Stimulated activated CD4-positive, alpha-beta T cell treated with anti-CD3 and anti-CD28 coated beads, Interleukin-1b, Interleukin-23, amount 100 ng/mL, for 1 hour (primary cell): Measurements from ENCODE around the gene CD36.
"Not testable (repeated sequence)": the region's sequence is repeated elsewhere in the genome, so short reads cannot be mapped to it uniquely, and the experiment has no call there.

Source experiments
- DNase-seq, 2 donors: peaks; one replicate each; pipeline ENCODE4 v3.0.0-alpha.2; 2020; ENCODE audit warnings: low read depth in 2 of 2

The CD36 gene

GRCh38 chr7:80653244-80653643, 14.8 kb downstream of the CD36 start:
- DNase-seq, result no peak

GRCh38 chr7:80654887-80655340, 16.5 kb downstream of the CD36 start:
- no peak for DNase-seq

DNA sequence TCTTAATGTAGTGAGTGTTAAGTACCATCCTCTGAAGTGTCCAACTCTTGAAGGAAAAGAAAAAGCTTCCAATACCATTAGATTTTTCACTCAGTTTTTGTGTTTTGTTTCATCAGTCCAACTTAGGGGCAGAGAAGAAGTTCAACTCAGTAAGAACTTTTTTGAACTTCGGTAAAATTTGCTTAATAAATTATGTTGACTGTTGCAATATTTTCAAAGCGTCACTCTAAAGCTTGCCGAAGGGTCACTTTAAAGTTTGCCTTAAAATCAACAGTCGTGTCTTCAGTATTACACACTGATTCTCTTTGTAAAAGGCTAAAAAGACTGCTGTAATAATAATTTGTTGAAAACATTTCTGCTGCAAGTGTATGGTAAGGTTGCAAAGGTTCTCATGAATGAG, 17.6 kb downstream of the CD36 start:
- DNase-seq, result no peak

DNA sequence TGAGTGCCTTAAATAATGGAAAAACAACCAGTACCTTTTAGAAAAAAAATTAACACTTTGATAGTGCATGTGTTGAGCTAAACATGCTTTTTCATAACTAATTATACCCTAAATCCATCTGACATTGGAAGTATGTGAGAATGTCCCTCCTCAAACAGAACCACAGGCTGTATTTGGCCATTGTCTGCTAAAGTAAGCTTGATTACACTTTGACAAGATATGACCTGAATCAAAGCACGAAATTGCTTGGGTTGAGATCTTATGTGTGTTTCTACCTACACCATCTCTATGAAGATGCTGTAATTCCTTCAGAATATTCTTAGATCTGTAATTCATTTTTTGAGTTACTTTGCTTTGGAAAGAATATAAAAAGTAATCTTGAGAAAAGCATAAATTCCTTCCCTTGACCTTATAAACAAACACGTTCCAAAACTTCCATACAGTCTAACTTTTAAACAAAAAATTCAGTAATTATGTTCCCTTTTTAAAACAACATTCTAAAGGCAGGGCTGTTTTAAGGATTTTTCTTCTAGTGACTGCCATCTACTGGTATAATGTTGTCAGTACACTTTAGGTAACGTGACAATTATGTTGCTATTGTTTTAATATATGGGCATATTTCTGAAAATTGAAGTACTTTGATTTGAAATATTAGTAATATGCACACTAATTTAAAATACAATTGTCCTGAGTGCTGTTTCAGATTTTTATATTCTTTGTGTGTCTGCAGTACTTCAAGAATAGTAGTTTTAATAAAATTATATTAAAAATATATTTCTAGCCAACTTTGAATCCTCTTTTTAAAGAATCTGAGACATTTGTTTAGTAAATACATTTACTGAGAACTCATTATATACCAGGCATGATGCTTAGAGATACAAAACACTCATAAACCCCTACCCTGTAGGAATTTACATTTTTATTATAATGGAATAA, 20.9 kb downstream of the CD36 start:
- DNase-seq, result no peak

DNA sequence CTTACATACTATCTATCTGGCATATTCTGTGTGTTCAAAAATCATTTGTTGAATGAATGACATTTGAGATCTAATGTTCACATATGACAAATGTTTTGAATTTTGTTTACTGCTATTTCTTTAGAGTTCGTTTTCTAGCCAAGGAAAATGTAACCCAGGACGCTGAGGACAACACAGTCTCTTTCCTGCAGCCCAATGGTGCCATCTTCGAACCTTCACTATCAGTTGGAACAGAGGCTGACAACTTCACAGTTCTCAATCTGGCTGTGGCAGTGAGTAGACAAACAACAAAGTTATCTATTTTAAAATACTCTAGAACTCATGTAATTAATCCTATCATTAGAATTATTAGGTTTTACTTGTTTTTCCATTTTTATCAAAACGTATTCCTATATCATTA, 22.5 kb downstream of the CD36 start:
- no peak for DNase-seq

DNA sequence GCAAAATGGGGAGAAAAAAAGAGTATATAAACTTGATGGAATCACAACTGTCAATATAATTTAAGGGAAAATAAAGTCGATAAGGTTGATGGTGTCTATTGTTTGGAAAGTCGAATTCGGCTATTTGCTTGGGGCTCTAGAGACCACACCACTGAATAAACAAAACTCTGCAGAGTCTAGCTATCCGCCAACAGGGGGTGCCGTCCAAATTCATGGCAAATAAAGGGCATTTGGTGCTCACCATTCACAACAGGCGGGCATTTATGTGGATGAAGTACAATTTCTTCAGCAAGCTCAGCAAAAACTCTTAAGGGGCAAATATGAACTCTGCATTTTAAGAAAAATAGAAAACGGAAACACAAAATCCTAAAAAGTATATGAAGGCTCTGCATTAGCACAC, 23.3 kb downstream of the CD36 start:
- DNase-seq, result no peak

- DNase-seq, result no peak
Observed at GRCh38 chr7:80662252-80662651, 23.8 kb downstream of the CD36 start.

DNA sequence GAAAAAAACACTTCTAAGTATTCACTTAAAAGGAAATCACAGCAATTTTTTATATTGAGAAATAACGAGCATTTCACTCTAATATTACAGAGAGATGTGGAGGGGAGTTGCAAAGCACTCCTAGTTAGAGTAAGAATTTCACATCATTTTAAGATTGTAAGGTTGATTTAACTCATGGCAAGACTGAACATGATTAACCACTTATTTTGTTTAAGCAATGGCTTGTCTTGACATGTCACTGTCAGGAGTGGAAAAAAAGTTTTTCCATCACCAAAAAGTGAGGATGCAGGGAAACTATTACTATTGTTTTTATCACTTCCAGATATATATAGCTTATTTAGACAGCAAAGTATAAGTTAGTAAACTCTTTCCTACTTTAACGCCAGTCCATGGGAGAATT, 27.1 kb downstream of the CD36 start:
- DNase-seq, result no peak

- DNase-seq, result no peak
Observed at GRCh38 chr7:80666376-80666775, 27.9 kb downstream of the CD36 start.

DNA sequence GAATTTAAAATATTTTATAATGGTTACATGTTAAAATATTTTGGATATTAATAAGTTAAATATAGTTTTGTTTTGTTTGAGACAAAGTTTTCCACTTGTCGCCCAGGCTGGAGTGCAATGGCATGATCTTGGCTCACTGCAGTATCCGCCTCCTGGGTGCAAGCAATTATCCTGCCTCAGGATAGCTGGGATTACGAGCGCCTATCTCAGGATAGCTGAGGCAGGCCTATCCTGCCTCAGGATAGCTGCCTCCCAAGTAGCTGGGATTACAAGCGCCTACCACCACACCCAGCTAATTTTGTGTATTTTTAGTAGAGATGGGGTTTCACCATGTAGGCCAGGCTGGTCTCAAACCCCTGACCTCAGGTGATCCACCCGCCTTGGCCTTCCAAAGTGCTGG, 30.9 kb downstream of the CD36 start:
- DNase-seq, result not testable (repeated sequence)

- no peak for DNase-seq
Observed at GRCh38 chr7:80671744-80672143, 33.3 kb downstream of the CD36 start.

DNA sequence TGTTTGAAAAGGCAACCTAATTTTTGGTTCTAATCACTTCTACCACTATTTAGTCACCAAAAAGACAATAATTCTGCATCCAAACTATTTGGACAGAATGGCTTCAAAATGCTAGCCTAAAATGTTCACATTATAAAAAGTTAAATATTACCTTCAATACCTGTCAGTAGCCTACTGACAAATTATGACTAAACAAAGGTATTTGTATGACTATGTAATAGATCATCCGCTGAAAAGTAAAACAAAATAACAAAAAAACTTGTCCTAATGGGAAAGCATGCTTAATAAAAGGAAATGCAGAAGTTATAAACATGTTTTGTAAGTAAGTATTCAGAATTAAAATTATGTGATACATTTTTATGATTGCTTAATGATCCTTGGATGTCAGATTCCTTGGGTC, 36.6 kb downstream of the CD36 start:
- DNase-seq, result no peak

GRCh38 chr7:80676404-80676803, 38.0 kb downstream of the CD36 start:
- DNase-seq, result no peak

DNA sequence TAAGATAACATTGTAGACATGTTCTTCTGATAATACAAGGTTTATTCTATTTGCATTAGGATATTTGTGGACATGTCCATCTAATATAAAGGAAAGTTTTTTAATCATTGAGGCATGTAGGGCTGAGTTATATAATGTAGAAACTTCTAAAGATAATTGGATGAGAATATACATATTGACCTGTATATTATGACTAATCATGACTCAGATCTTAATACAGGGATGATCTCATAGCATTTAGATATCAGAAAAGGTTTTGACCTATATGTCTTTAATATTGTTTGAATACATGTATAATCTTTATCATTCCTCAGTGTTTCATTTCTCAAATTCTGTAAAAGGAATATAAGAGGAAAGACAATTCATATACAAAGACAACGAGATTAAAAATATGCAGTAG, 39.2 kb downstream of the CD36 start:
- DNase-seq, result no peak

- no peak for DNase-seq
Observed at GRCh38 chr7:80678707-80679106, 40.3 kb downstream of the CD36 start.

- no peak for DNase-seq
Observed at GRCh38 chr7:80679921-80680907, 41.8 kb downstream of the CD36 start.

DNA sequence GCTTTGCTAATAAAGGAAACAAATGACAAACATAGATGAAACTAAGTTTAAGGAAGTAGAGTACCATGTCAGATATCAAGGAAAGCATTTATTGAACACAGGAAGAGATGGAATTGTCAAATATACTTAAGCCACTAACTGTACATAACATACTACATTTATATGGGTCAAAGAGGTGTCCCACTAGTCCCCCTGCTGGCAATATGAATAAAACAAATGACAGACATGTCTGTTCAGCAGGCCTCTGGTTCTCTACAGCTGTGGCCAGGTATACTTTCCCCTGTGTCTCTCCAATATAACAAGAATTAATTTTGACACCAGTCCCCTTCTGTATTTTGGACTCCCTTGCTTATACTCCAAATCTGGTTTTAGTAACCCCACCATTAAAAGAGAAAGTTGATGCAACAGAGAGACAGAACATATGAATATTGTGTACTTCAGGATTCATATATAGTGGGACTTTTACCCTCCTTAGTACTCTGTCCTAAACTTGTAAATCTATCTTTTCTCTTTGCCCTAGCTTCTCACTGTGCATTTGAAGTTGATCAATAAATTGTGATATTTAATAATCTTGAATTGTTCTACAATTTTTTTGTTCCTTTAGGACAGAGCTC, 42.9 kb downstream of the CD36 start:
- DNase-seq, result no peak

- DNase-seq, result no peak
Observed at GRCh38 chr7:80682744-80683143, 44.3 kb downstream of the CD36 start.

GRCh38 chr7:80686576-80686975, 48.1 kb downstream of the CD36 start:
- DNase-seq, result no peak

GRCh38 chr7:80699045-80699638, 60.7 kb downstream of the CD36 start:
- no peak for DNase-seq

DNA sequence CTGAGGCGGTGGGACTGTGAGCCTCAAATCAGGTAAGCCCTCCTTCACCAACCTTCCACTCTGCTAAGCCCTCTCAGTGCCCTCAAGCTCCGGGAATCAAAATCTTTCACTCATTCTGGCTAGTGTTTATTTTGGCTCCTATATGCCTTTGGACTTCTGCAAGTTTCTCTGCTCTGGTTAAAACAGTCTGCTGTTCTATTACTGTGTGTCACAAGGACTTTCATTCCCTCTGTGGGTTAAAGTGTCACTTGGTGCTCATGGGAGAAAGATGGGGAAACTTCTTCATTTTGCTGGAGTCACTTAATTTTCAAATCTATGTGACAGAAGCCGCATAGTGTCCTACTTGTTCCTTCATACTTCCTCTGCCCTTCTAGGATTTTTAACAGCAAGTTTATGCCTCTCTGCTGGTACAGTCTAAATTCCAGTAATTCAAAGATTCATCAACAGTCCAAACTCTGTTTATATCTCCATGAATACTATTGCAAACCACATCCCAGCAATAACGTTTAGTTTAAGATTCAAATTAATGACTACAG, 61.3 kb downstream of the CD36 start:
- DNase-seq, result no peak
